Endothelial cell of hepatic sinusoid (primary cell): ENCODE results near the gene OR10A2.
"Not testable (repeated sequence)": the region's sequence is repeated elsewhere in the genome, so short reads cannot be mapped to it uniquely, and the experiment has no call there.

Experiments used
- in situ Hi-C: cut with HindIII; loops from 2 replicates; pipeline ENCODE4 v1.10.0; 2017; ENCODE audit warnings: low sequenced_read_pairs

The OR10A2 gene, protein sequence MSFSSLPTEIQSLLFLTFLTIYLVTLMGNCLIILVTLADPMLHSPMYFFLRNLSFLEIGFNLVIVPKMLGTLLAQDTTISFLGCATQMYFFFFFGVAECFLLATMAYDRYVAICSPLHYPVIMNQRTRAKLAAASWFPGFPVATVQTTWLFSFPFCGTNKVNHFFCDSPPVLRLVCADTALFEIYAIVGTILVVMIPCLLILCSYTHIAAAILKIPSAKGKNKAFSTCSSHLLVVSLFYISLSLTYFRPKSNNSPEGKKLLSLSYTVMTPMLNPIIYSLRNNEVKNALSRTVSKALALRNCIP

DNA sequence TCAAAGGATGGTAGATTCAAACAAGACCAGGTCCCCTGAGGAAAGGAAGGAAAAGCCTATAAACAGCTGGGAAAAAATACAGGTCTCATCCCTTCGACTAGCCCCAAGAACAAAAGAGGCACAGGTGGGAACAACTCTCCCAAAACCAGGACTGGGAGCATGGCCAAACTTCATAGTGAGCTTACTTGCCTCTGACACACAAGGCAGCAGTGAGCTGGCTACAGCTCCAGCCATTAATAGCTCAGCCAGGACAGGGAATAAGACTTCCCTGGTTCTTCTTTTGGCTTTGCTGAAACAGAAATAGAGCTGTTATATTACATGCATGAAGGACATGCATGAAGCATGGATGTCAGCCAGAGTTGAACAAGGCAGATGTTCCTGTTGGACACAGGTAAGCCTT, at the start of gene OR10A2:
Gene OR10A2, plus strand, starts transcription at position 97 of the 400 bp plus-strand sequence. CDS start 6,698 bp downstream, outside the sequence.
- in situ Hi-C loops, result loop anchor here (5.0 kb wide), 1 partner anchor 51 kb away; no protein-coding TSS in a partner anchor

DNA sequence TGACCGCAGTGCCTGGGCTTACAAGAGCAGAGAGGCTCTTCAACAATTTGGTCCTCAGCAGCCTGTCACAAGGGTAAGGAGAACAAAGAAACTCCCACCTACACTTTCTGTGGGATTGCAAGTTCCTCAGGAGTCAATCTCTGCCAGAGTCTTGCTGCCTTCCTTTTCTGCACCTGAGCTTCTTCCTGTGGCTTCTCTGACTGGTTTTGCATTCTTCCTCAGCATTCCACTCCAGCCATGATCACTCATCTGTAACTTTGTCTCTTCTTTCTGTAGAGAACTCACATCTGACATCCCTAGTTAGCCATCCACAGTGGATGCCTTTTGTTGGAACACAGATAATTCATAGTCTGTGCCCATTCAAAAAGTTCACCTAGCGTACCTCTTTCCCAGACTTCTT, 49.2 kb upstream of the OR10A2 start:
- in situ Hi-C loops, result loop anchor here (5.0 kb wide), 1 partner anchor 49 kb away; the partner anchor contains the start of gene OR10A2

DNA sequence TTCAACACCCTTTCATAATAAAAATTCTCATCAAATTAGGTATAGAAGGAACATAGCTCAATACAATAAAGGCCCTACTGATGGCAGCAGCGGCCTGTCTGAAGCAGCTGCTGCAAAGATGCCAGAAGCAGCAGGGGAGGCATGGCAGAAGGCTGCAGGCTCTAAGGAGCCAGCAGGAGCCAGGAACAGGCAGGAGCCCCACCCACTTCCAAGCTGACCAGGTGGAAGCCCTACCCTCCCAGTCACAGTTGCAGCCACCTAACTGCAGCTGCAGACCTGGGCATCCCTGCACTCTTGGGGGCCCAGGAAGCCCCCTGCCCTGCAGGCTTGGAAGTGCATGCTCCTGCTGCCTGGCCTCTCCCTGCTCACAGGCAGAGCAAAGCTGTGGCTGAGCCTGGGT, 45.2 kb upstream of the OR10A2 start:
- in situ Hi-C loops, result no loop called here

DNA sequence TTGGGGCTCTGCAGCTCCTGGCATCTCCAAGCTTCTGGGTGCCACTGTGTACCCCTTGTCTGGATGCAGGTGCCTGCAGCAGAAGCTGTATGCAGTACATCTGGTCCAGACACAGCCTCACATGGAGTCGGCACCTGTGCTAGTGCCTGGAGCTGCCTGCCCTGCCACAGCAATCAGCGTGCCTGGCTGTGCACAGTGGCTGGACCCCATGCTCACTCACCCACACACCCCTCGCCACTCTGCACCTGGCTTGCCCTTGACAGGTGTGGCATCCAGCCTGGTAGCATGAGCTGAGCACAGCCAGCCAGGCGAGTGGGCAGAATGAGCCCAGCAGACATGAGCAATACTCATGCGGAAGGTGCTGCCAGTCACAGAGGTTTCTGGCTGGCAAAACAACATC, 43.9 kb upstream of the OR10A2 start:
- in situ Hi-C loops, result no loop called here

DNA sequence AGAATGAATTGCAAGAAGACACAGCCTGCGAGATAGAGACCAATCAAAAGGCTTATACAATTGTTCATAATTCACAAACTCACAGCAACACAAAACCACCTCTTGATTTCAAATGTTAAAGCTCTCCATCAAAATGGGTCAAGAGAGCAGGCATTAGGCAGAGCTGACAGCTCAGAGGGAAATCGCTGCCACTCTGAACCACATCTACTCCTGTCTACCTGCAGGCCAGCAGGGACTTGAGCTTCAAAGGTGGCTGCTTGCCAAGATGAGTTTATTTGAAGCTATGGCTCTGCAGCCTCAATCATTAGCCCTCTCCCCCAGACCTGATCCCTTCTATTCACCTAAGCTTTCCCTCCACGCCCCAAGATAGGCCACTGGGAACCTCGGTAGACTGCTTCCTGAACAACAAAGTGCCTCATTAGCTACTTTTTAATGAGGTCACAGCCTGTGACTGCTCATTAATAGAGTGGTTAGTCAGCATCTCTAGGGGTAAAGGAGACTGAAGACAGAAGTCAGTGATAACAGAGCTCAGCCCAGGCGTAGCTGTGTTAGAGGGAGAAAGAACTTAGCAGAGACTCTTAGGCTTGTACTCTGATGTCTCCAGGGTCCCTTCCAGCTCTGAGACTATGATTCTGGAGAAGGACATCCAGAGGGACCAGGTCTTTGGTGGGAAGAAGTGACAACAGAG, 38.6 kb upstream of the OR10A2 start:
- in situ Hi-C loops, result no loop called here

DNA sequence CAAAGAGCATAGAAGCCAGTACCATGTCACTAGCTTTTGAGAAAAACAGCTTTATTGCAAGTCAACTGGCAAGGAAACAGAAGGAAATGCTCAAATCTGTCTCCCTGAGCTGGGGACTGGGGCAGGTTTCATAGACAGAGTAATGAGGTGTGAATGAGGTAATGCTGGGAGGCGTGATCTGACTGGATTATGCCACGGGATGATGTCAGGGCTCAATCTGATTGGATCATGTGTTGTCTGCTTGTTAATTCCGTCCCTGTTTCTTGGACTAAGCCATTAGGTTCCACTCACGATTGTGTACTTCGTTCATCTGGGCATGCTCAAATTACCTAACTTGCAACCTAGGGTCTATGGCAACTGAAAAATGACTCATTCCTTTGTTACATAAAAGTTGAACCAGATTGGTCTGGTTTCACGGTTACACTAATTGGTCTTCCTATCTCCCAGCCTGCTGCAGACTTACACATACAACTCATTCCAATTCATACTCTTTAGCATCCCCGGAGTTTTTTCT, 37.6 kb upstream of the OR10A2 start:
- in situ Hi-C loops, result no loop called here

DNA sequence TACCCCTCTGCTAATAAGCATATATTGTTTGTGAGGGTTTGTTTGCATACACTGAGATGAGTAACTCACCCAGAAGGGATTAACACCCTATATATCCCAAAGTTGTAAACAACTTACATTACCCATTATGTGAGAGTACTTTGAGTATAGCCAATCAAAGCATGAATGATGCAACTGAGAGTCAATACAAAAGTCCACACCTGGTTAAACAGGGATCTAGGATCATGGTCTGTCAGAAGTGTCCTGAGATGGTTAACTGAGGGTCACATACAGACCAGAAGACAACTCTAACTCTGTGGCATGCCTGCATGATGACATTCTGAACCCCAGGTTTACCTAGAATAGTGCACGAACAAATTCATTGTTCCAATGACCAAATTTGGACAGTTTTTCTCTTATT, 34.8 kb upstream of the OR10A2 start:
- in situ Hi-C loops, result no loop called here

DNA sequence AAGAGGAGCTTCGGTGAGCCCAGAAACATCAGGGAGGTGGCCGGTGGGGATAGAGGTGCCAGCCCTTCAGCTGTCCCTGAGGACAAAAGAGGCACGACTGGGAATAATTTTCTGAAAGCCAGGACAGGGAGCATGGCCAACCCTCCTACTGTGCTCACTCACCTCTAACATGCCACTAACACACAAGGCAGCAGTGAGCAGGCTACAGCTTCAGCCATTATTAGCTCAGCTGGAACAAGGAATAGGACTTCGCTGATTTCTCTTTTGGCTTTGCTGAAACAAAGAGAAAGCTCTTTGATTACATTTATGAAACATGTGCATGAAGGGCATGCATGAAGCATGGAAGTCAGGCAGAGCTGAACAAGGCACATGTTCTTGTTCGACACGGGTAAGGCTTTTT, 29.5 kb upstream of the OR10A2 start:
- in situ Hi-C loops, result no loop called here

DNA sequence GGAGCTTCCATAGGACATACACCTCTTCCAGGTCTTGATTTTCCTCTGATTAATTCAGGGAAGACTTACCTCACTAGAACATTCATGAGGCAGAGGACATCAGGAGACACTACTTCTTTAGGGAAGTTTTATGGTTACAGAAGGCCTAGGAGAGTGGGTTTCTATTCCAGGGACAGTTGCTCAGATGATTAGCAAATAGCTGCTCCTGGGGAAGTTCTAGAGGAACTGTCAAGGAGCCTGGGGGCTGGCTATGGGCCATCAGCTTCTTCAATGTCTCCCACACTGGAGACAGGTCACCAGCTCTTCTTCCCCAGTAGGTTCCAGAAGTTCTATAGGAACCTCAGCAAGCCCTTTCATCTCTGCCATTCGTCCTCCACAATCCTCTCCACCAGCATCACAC, 28.8 kb upstream of the OR10A2 start:
- in situ Hi-C loops, result no loop called here

DNA sequence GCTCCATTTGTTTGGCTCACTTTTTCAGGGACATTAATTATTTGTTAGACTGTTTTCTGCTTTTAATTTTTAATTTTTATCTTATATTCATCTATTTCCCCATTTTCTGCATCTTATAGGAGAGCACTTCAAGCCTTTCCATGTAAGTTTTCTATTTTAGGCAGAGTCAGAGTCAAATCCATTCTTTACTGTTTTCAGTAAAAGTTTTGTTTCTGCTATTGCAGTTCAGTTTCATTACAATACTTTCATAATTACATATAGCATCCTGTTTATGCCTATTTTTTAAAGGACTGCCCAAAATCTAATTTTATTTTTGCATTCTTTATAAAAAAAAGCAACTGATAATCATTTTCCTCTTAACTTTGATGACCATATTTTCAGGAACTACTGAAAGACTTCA, 21.2 kb upstream of the OR10A2 start:
- in situ Hi-C loops, result no loop called here

DNA sequence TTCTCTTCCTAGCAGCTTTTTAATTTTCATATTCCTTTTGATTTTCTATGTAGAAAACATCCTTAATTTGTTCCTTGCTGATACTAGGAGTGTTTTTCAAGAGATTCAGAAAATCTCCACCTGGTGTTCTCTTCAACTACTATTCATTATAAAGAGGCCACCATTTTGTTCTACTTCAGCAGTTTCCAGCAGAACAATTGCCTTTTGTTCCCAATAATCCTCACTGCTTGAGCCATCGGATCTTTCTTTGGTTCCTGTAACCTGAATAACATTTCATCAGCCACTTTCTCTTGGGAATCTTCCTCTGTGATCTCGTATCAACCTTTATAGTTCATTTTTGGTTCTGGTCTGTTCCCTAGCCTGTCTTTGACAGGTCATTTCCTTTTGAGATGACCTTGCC, 19.2 kb upstream of the OR10A2 start:
- in situ Hi-C loops, result no loop called here

DNA sequence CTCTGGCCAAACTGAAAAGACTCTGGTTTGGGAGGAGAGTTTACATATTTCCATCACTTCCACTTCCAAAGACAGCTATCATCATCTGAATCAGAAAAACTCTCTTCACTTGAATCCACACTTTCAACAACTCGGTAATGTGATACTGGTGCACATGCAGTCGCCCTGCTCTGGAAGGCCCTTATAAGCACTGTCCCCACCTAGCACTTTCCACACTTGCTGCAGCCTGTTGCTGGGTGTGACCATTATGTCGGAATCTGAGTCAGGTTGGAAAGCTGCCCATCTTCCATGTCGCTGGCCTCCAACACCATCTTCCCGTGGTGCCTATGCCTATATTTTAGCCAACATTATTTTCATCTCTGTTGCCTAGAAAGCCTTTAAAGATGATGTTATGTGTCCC, 18.5 kb upstream of the OR10A2 start:
- in situ Hi-C loops, result no loop called here

DNA sequence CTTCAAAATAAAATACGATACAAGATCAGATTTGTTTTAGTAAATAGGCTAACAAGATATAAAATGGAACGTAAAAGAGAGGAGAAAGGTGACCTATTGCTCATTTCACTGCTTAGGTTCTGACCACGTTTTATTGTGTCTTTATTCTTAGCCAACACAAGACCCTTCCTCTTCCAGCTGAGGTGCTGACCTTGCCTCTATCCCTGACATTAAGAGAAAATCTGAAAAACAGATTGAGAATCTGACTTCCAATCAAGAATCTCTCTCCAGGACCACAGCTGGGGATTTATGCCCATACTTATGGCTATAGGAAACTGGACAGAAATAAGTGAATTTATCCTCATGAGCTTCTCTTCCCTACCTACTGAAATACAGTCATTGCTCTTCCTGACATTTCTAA, 17.5 kb upstream of the OR10A2 start, which contains the start of gene OR10A5:
Gene OR10A5, plus strand, starts transcription at position 301 of the 400 bp plus-strand sequence. Its CDS starts 0 bp downstream, at position 301.
- in situ Hi-C loops, result no loop called here

DNA sequence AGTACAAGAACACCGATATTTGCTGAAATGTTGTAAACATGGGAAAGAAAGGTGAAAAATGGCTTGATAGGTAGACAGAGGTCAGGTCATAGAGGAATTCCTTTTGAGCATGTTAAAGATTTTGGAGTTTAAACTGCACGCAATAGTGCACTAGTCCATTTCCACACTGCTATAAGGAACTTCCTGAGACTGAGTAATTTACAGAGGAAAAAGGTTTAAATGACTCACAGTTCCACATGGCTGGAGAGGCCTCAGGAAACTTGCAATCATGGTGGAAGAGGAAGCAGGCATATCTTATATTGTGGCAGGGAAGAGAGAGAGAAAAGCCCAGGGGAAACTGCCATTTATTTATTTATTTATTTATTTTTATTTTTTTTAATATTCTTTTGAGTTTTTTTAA, 12.3 kb upstream of the OR10A2 start:
- in situ Hi-C loops, result no loop called here

DNA sequence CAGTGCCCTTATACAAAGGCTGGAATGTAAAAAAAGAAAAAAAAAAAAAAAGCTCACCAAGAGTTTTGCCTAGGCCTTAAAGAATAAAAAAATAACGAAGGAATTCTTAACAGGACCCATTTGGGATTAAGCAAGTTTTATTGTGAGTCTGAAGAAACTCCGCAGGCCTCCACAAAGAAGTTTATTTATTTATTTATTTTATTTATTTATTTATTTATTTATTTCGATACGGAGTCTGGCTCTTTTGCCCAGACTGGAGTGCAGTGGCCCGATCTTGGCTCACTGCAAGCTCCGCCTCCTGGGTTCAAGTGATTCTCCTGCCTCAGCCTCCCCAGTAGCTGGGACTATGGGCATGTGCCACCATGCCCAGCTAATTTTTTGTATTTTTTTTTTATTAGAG, 8.1 kb upstream of the OR10A2 start:
- in situ Hi-C loops, result not testable (repeated sequence)

DNA sequence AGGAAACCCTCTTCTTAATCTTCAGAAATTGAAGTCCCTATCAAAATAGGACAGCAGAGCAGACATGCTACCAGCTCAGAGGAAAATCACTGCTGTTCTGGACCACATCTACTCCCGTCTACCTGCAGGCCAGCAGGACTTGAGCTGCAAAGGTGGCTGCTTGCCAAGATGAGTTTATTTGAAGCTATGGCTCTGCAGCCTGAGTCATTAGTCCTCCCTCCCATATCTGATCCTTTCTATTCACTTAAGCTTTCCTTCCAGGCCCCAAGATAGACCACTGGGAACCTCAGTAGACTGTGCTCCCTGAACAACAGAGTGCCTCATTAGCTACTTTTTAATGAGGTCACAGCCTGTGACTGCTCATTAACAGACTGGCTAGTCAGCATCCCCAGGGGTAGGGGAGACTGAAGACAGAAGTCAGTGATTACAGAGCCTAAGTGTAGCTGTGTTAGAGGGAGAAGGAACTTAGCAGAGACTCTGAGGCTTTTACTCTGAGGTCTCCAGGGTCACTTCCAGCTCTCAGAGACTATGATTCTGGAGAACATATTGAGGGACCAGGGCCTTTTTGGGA, 6.8 kb upstream of the OR10A2 start:
- in situ Hi-C loops, result no loop called here

DNA sequence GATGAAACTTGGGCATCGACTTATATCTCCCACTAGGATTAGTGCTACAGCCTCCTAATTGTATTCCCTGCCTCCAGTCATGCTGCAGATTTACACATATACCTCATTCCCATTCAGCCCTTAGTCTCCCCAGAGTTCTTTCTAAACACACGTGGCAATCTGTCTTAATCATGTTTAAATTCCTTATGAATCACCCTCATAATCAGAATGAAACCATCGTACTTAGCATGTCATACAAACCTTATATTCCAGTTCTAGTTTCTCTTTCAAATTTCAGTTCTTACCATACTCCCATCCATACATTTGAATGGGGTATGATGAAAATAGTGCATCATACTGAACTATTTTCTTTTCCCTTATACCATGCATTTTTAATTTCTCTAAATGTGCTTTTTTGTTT, 6.0 kb upstream of the OR10A2 start:
- in situ Hi-C loops, result no loop called here

DNA sequence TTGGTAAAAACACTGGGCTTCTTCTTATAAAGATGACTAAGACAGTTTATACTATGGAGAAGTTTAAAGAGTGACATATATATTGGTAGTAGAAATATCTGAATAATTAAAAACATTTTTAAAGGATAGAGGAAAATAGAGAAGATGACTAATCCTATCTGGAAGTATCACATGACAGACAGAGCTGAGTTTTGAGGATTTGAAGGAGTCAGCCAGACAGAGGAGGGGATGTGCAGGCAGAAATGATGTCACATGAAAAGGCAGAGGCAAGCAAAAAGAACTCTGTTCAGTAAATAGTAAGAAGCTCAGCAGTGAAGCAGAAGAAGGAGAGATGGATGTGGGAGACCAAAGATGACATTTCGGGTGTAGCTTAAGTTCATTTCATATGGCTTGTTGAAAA, 1.6 kb downstream of the OR10A2 start:
- in situ Hi-C loops, result loop anchor here (5.0 kb wide), 1 partner anchor 52 kb away; no protein-coding TSS in a partner anchor

DNA sequence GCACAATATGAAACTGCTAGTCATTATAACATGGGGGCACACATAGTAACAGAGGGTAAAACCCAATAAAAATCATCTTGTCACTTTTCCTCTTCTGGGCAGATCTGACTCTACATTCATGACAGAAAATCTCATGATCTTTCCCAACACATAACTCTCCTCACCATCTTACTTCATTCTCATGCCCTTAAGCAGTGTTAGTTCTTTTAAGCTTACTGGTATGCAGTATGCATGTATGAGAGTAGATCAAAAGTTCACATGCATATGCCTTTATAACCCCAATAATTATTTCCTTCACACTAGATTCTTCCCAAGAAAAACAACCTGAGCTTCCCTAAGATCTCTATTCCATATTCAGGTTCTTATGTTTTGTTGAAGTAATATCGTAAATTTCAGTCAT, 8.4 kb downstream of the OR10A2 start:
- in situ Hi-C loops, result no loop called here

DNA sequence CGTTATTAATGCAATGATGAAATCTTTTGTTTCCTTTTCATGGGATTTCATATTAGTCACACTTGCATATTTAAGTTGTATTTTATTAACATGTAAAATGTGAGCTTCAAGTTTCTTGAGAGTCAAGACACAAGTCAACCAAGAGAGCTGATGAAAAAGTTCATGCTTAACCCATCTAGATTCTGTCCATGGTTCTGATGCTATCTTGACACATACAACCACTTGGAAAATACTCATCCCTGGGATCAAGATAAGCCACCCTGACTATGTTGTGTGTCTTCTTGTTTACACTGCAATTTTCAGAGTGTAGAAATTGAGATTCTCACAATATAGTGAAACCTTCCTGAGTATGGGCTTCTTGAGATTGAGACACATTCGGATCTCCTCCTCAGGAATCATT, 12.9 kb downstream of the OR10A2 start:
- in situ Hi-C loops, result no loop called here

DNA sequence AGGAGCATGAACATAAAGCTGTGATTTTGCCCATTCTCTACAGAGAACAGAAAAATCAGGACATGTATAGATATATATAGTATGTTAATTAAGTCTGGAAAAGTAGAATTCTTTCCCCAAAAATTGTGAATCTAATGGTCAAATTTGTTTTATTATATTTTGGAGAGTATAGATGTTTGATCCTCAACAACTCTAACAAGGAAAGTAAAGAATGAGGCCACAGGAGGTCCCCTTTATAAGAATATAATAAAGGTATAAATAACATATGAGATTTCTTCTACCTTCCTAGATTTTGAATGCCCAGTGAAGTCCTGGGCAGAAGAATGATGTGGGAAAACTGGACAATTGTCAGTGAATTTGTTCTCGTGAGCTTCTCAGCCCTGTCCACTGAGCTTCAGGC, 13.5 kb downstream of the OR10A2 start, which contains the start of gene OR10A4:
Gene OR10A4, plus strand, starts transcription at position 301 of the 400 bp plus-strand sequence. Its CDS starts 23 bp downstream, at position 324.
- in situ Hi-C loops, result no loop called here

DNA sequence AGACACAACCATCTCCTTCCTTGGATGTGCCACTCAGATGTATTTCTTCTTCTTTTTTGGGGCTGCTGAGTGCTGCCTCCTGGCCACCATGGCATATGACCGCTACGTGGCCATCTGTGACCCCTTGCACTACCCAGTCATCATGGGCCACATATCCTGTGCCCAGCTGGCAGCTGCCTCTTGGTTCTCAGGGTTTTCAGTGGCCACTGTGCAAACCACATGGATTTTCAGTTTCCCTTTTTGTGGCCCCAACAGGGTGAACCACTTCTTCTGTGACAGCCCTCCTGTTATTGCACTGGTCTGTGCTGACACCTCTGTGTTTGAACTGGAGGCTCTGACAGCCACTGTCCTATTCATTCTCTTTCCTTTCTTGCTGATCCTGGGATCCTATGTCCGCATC, 14.1 kb downstream of the OR10A2 start:
- in situ Hi-C loops, result no loop called here
